Thyroid gland (tissue), 4 donors: ENCODE results near the gene ST8SIA3.

Experiments
- CTCF ChIP-seq, 6 experiments: fragments of 200-600 bp in 3 of 6; fragments of 450-650 bp in 3 of 6; sonication (generic) in 3 of 6; IDR thresholded peaks; one replicate each; pipeline ENCODE4 v1.5.1; 2016 to 2019; ENCODE audit warnings: antibody characterized with exemption in 6 of 6, mild to moderate bottlenecking in 2 of 6, inconsistent platforms in 1 of 6, moderate library complexity in 1 of 6
- POLR2A ChIP-seq, 2 donors: fragments of 450-650 bp; IDR thresholded peaks; one replicate each; pipeline ENCODE4 v1.6.1; 2017; ENCODE audit warnings: antibody characterized with exemption in 2 of 2, mild to moderate bottlenecking in 2 of 2, moderate library complexity in 1 of 2

GRCh38 chr18:57404345-57404744, 52.0 kb downstream of the ST8SIA3 start:
- TF ChIP-seq CTCF (IDR thresholded peaks at IDR 0.05) (no peak), POLR2A (IDR thresholded peaks at IDR 0.05) (no peak)
